ENCODE data around the gene TSKU.
"Not testable (repeated sequence)": the region's sequence is repeated elsewhere in the genome, so short reads cannot be mapped to it uniquely, and the experiment has no call there.

Gene TSKU

GRCh38 chr11:76824980-76825725 lies 42.0 kb downstream of the TSKU start:
- no peak for DNase-seq (ENCODE audit: low spot score)

GRCh38 chr11:76825726-76826396 lies 42.7 kb downstream of the TSKU start:
- DNase-seq (ENCODE audit: low spot score) = no peak

- DNase-seq (ENCODE audit: low spot score) = not testable (repeated sequence)
Observed at GRCh38 chr11:76826508-76826907, 43.4 kb downstream of the TSKU start.

GRCh38 chr11:76827005-76827404 lies 43.8 kb downstream of the TSKU start:
- DNase-seq (ENCODE audit: low spot score) = not testable (repeated sequence)

- no peak for DNase-seq (ENCODE audit: low spot score)
Observed at GRCh38 chr11:76830639-76831327, 47.6 kb downstream of the TSKU start.

GRCh38 chr11:76831686-76832310 lies 48.6 kb downstream of the TSKU start:
- no peak for DNase-seq (ENCODE audit: low spot score)

GRCh38 chr11:76832361-76832760 lies 49.2 kb downstream of the TSKU start:
- DNase-seq (ENCODE audit: low spot score) = no peak

- no peak for DNase-seq (ENCODE audit: low spot score)
Observed at GRCh38 chr11:76834151-76834550, 51.0 kb downstream of the TSKU start.

- no peak for DNase-seq (ENCODE audit: low spot score)
Observed at GRCh38 chr11:76835036-76835435, 51.9 kb downstream of the TSKU start.

GRCh38 chr11:76835928-76836612 lies 52.9 kb downstream of the TSKU start:
- DNase-seq (ENCODE audit: low spot score) = peak; percentile 65

- DNase-seq (ENCODE audit: low spot score) = no peak
Observed at GRCh38 chr11:76836613-76837291, 53.6 kb downstream of the TSKU start.

GRCh38 chr11:76837696-76838677 lies 54.8 kb downstream of the TSKU start:
- DNase-seq (ENCODE audit: low spot score) = no peak

GRCh38 chr11:76838678-76839068 lies 55.5 kb downstream of the TSKU start:
- DNase-seq (ENCODE audit: low spot score) = no peak

GRCh38 chr11:76839311-76839710 lies 56.2 kb downstream of the TSKU start:
- no peak for DNase-seq (ENCODE audit: low spot score)

- no peak for DNase-seq (ENCODE audit: low spot score)
Observed at GRCh38 chr11:76841923-76842452, 58.8 kb downstream of the TSKU start.

- no peak for DNase-seq (ENCODE audit: low spot score)
Observed at GRCh38 chr11:76843907-76844306, 60.8 kb downstream of the TSKU start.

- no peak for DNase-seq (ENCODE audit: low spot score)
Observed at GRCh38 chr11:76844511-76844910, 61.4 kb downstream of the TSKU start.

GRCh38 chr11:76845069-76845468 lies 61.9 kb downstream of the TSKU start:
- DNase-seq (ENCODE audit: low spot score) = no peak

GRCh38 chr11:76846441-76846840 lies 63.3 kb downstream of the TSKU start:
- no peak for DNase-seq (ENCODE audit: low spot score)
